OCI-LY7 (cell line): Measurements from ENCODE around the gene RHBDL1.

Experiments used
- EZH2phosphoT487 ChIP-seq: fragments of 200-600 bp; sonication (generic); IDR thresholded peaks from 2 replicates; pipeline ENCODE4 v1.6.1; 2018; ENCODE audit warnings: low read depth, borderline replicate concordance, mild to moderate bottlenecking, mixed run types, antibody characterized with exemption, low read length, moderate library complexity, mixed read lengths
- TF ChIP-seq, protein P1 (sequence below): fragments of 200-600 bp; sonication (generic); conservative IDR thresholded peaks from 2 replicates; pipeline ENCODE4 v1.5.1; 2014; ENCODE audit warnings: mild to moderate bottlenecking, antibody characterized with exemption, low read length, moderate library complexity, mixed read lengths

DNA sequence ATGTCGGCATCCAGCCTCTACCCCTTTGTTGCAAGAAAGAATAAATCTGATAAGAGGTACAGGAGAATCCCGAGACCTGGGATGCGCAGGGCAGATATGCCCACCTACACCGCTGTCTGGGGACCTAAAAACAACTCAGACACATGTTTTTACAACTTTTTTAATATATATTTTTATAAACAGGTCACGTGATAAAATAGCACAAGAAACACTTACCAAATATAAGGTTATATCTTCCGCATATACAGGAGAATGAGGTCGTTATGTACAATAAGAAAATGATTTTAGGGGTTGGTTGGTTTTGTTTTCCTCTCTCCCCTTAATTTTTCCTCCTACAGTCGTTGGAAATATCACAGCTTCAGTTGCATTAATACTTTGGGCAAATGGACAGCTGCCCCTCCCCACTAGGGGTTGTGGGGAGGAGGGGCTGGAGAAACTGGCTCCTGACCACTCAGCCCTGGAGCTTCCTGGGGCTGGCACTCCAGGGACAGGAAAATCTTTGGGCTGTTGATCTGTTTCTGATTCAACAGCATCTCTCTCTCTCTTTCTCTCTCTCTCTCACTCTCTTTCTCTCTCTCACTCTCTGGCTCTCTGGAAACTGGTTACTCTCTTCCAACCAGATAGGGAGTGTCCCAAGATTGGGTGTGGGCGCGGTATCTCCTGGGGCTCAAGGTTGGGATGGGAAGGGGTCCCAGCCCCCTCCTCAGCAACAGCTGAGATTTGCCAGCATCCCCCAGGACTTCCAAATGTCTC is 17.1 kb downstream of the RHBDL1 start:
- TF ChIP-seq, protein P1, sequence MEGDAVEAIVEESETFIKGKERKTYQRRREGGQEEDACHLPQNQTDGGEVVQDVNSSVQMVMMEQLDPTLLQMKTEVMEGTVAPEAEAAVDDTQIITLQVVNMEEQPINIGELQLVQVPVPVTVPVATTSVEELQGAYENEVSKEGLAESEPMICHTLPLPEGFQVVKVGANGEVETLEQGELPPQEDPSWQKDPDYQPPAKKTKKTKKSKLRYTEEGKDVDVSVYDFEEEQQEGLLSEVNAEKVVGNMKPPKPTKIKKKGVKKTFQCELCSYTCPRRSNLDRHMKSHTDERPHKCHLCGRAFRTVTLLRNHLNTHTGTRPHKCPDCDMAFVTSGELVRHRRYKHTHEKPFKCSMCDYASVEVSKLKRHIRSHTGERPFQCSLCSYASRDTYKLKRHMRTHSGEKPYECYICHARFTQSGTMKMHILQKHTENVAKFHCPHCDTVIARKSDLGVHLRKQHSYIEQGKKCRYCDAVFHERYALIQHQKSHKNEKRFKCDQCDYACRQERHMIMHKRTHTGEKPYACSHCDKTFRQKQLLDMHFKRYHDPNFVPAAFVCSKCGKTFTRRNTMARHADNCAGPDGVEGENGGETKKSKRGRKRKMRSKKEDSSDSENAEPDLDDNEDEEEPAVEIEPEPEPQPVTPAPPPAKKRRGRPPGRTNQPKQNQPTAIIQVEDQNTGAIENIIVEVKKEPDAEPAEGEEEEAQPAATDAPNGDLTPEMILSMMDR: no peak
- TF ChIP-seq EZH2phosphoT487: no peak
